Peyer's patch (tissue), 4 donors: Measurements from ENCODE around the gene LRRC75A.

Experiments used
- POLR2A ChIP-seq, 2 donors: fragments of 450-650 bp; IDR thresholded peaks; one replicate each; pipeline ENCODE4 v1.5.1; 2017; ENCODE audit warnings: antibody characterized with exemption in 2 of 2, mild to moderate bottlenecking in 2 of 2, moderate library complexity in 2 of 2
- TF ChIP-seq, protein P1 (sequence below), 6 experiments: fragments of 450-650 bp in 4 of 6; fragments of 200-600 bp in 2 of 6; sonication (generic) in 1 of 6; IDR thresholded peaks; one replicate each; pipeline ENCODE4 v1.5.1; 2017 to 2019; ENCODE audit warnings: antibody characterized with exemption in 6 of 6, mild to moderate bottlenecking in 3 of 6, moderate library complexity in 1 of 6

DNA sequence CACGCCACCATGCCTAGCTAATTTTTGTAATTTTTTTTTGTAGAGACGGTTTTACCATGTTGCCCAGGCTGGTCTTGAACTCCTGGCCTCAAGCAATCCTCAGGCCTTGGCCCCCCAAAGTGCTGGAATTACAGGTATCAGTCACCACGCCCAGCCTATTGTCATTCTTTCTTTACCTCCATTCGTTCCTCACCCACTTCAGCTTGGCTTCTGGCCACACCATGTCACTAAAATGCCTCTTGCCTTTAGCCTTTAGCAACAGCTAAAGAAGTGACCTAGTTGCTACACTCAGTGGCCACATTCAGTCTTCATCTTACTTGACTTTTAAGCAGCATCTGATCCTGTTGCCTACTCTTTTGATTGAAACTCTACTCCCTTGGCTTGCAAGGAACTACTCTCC, 3.6 kb upstream of the LRRC75A start:
- no peak for TF ChIP-seq POLR2A (IDR thresholded peaks at IDR 0.05)
- TF ChIP-seq, protein P1, sequence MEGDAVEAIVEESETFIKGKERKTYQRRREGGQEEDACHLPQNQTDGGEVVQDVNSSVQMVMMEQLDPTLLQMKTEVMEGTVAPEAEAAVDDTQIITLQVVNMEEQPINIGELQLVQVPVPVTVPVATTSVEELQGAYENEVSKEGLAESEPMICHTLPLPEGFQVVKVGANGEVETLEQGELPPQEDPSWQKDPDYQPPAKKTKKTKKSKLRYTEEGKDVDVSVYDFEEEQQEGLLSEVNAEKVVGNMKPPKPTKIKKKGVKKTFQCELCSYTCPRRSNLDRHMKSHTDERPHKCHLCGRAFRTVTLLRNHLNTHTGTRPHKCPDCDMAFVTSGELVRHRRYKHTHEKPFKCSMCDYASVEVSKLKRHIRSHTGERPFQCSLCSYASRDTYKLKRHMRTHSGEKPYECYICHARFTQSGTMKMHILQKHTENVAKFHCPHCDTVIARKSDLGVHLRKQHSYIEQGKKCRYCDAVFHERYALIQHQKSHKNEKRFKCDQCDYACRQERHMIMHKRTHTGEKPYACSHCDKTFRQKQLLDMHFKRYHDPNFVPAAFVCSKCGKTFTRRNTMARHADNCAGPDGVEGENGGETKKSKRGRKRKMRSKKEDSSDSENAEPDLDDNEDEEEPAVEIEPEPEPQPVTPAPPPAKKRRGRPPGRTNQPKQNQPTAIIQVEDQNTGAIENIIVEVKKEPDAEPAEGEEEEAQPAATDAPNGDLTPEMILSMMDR (IDR thresholded peaks at IDR 0.05) = no peak
